GM23338 (cell line): ENCODE measurements around the gene XPO6.

Experiments used
- CREB1 ChIP-seq: fragments of 250-450 bp; sonication (Bioruptor Pico); IDR thresholded peaks from 2 replicates; pipeline ENCODE4 v1.5.0; 2020; ENCODE audit warnings: low read depth, mild to moderate bottlenecking, moderate library complexity
- CTCF ChIP-seq, 2 experiments: fragments of 200-600 bp in 1 of 2; sonication (generic) in 1 of 2; conservative IDR thresholded peaks; 2 replicates each; pipeline versions ENCODE4 v1.5.1 to v1.6.1; 2016 to 2017; ENCODE audit warnings: antibody characterized with exemption in 2 of 2, low read depth in 2 of 2, mild to moderate bottlenecking in 2 of 2, moderate library complexity in 1 of 2
- EZH2 ChIP-seq: fragments of 200-600 bp; sonication (generic); IDR thresholded peaks from one replicate; pipeline ENCODE4 v1.8.0; 2017; ENCODE audit warnings: antibody characterized with exemption, mild to moderate bottlenecking, low read depth; ENCODE audit not compliant: unreplicated experiment
- EZH2phosphoT487 ChIP-seq: fragments of 200-600 bp; sonication (generic); IDR thresholded peaks from one replicate; pipeline ENCODE4 v1.8.1; 2018; ENCODE audit warnings: antibody characterized with exemption; ENCODE audit not compliant: unreplicated experiment
- JUNB ChIP-seq: IDR thresholded peaks from one replicate; pipeline ENCODE4 v1.6.1; 2016; ENCODE audit warnings: antibody characterized with exemption; ENCODE audit not compliant: unreplicated experiment
- NANOG ChIP-seq: IDR thresholded peaks from 2 replicates; pipeline ENCODE4 v1.6.1; 2016; ENCODE audit warnings: antibody characterized with exemption, borderline replicate concordance
- POLR2AphosphoS5 ChIP-seq: IDR thresholded peaks from 2 replicates; pipeline ENCODE4 v1.6.1; 2016; ENCODE audit warnings: antibody characterized with exemption, low read depth
- STAT1 ChIP-seq: IDR thresholded peaks from one replicate; pipeline ENCODE4 v1.6.1; 2016; ENCODE audit warnings: antibody characterized with exemption; ENCODE audit not compliant: unreplicated experiment
- ZNF114 ChIP-seq: fragments of 250-450 bp; sonication (Bioruptor Pico); IDR thresholded peaks from 2 replicates; pipeline ENCODE4 v1.5.0; 2020; ENCODE audit warnings: mild to moderate bottlenecking, moderate library complexity
- ZNF331 ChIP-seq: fragments of 250-450 bp; sonication (Bioruptor Pico); IDR thresholded peaks from 2 replicates; pipeline ENCODE4 v1.5.0; 2020; ENCODE audit warnings: low read depth, mild to moderate bottlenecking, moderate library complexity
- ZNF462 ChIP-seq: fragments of 250-450 bp; sonication (Bioruptor Pico); IDR thresholded peaks from 2 replicates; pipeline ENCODE4 v1.5.0; 2020; ENCODE audit warnings: mild to moderate bottlenecking, moderate library complexity
- TF ChIP-seq, protein P1 (sequence below): IDR thresholded peaks from one replicate; pipeline ENCODE4 v1.6.1; 2018; ENCODE audit warnings: antibody characterized with exemption; ENCODE audit not compliant: unreplicated experiment
- TF ChIP-seq, protein P2 (sequence below): IDR thresholded peaks from 2 replicates; pipeline ENCODE4 v1.6.1; 2016; ENCODE audit warnings: antibody characterized with exemption

GRCh38 chr16:28061352-28062101 is 150.2 kb downstream of the XPO6 start:
- TF ChIP-seq CREB1 (CRISPR knock-in tag) (no peak), JUNB (no peak), POLR2AphosphoS5 (no peak), CTCF (conservative IDR thresholded peaks at IDR 0.05; ENCODE audit: low read depth in 2 of 2) (no peak), EZH2 (no peak), EZH2phosphoT487 (no peak), ZNF331 (CRISPR knock-in tag) (no peak), ZNF462 (no peak), NANOG (no peak), STAT1 (no peak), ZNF114 (CRISPR knock-in tag) (no peak)
- TF ChIP-seq, protein P1, sequence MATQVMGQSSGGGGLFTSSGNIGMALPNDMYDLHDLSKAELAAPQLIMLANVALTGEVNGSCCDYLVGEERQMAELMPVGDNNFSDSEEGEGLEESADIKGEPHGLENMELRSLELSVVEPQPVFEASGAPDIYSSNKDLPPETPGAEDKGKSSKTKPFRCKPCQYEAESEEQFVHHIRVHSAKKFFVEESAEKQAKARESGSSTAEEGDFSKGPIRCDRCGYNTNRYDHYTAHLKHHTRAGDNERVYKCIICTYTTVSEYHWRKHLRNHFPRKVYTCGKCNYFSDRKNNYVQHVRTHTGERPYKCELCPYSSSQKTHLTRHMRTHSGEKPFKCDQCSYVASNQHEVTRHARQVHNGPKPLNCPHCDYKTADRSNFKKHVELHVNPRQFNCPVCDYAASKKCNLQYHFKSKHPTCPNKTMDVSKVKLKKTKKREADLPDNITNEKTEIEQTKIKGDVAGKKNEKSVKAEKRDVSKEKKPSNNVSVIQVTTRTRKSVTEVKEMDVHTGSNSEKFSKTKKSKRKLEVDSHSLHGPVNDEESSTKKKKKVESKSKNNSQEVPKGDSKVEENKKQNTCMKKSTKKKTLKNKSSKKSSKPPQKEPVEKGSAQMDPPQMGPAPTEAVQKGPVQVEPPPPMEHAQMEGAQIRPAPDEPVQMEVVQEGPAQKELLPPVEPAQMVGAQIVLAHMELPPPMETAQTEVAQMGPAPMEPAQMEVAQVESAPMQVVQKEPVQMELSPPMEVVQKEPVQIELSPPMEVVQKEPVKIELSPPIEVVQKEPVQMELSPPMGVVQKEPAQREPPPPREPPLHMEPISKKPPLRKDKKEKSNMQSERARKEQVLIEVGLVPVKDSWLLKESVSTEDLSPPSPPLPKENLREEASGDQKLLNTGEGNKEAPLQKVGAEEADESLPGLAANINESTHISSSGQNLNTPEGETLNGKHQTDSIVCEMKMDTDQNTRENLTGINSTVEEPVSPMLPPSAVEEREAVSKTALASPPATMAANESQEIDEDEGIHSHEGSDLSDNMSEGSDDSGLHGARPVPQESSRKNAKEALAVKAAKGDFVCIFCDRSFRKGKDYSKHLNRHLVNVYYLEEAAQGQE = no peak
- TF ChIP-seq, protein P2, sequence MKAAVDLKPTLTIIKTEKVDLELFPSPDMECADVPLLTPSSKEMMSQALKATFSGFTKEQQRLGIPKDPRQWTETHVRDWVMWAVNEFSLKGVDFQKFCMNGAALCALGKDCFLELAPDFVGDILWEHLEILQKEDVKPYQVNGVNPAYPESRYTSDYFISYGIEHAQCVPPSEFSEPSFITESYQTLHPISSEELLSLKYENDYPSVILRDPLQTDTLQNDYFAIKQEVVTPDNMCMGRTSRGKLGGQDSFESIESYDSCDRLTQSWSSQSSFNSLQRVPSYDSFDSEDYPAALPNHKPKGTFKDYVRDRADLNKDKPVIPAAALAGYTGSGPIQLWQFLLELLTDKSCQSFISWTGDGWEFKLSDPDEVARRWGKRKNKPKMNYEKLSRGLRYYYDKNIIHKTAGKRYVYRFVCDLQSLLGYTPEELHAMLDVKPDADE = no peak
